Neural cell (in vitro differentiated cells): Measurements from ENCODE around the gene LDLRAD4. TPM values are rescaled to one million over a fixed set of nuclear protein-coding genes. Genes with fewer than 3 reads are reported as not detected.
A peak's percentile ranks its signal among the peaks of the same experiment; 100 is the strongest.

Source experiments
- H2AFZ ChIP-seq: fragments of 200-600, 300-800 bp; sonication (generic), shearing (Covaris generic); 2 replicates; pipeline ENCODE4 v1.6.0; 2014; ENCODE audit warnings: low read depth, mild to moderate bottlenecking, antibody characterized with exemption, low read length, moderate library complexity
- H3F3A ChIP-seq: fragments of 200-600 bp; shearing (Covaris generic); 2 replicates; pipeline ENCODE4 v1.6.1; 2016; ENCODE audit warnings: mild to moderate bottlenecking, moderate library complexity, mixed read lengths, antibody characterized with exemption, low read length; ENCODE audit not compliant: insufficient read depth, poor library complexity, severe bottlenecking
- H3K27ac ChIP-seq: fragments of 200-600, 300-800 bp; sonication (generic), shearing (Covaris generic); 2 replicates; pipeline ENCODE4 v1.5.1; 2014; ENCODE audit warnings: mild to moderate bottlenecking, low read length, moderate library complexity
- H3K27me3 ChIP-seq: fragments of 300-800, 200-600 bp; sonication (generic), shearing (Covaris generic); 2 replicates; pipeline ENCODE4 v1.6.0; 2014; ENCODE audit warnings: mild to moderate bottlenecking, low read depth, low read length, moderate library complexity; ENCODE audit not compliant: insufficient read depth
- H3K36me3 ChIP-seq: fragments of 300-800, 200-600 bp; sonication (generic), shearing (Covaris generic); 2 replicates; pipeline ENCODE4 v1.5.1; 2014; ENCODE audit warnings: mild to moderate bottlenecking, antibody characterized with exemption, low read length, moderate library complexity; ENCODE audit not compliant: insufficient read depth
- H3K4me2 ChIP-seq: fragments of 300-800, 200-600 bp; sonication (generic), shearing (Covaris generic); 2 replicates; pipeline ENCODE4 v1.6.0; 2014; ENCODE audit warnings: mild to moderate bottlenecking, low read length
- H3K4me3 ChIP-seq: fragments of 300-800, 200-600 bp; sonication (generic), shearing (Covaris generic); 2 replicates; pipeline ENCODE4 v1.5.1; 2014; ENCODE audit warnings: mild to moderate bottlenecking, low read length, moderate library complexity
- H3K79me2 ChIP-seq: fragments of 200-600 bp; shearing (Covaris generic); replicated peaks from 2 replicates; pipeline ENCODE4 v1.6.0; 2014; ENCODE audit warnings: mild to moderate bottlenecking, low read length, moderate library complexity; ENCODE audit not compliant: insufficient read depth
- H3K9ac ChIP-seq: fragments of 300-800, 200-600 bp; sonication (generic), shearing (Covaris generic); 2 replicates; pipeline ENCODE4 v1.6.1; 2016; ENCODE audit warnings: mild to moderate bottlenecking, low read length, mixed read lengths
- H3K9me2 ChIP-seq: fragments of 200-600 bp; shearing (Covaris generic); 2 replicates; pipeline ENCODE4 v1.6.1; 2016; ENCODE audit warnings: mild to moderate bottlenecking, low read length, mixed read lengths; ENCODE audit not compliant: insufficient read depth
- H3K9me3 ChIP-seq: fragments of 200-600, 300-800 bp; sonication (generic), shearing (Covaris generic); 2 replicates; pipeline ENCODE4 v1.6.1; 2016; ENCODE audit warnings: mild to moderate bottlenecking, mixed run types, low read length, moderate library complexity, mixed read lengths
- H4K20me1 ChIP-seq: fragments of 200-600 bp; shearing (Covaris generic); 2 replicates; pipeline ENCODE4 v1.6.1; 2016; ENCODE audit warnings: mild to moderate bottlenecking, mixed run types; ENCODE audit not compliant: insufficient read depth
- EP300 ChIP-seq: fragments of 450-650 bp; conservative IDR thresholded peaks from 2 replicates; pipeline ENCODE4 v1.6.1; 2014; ENCODE audit warnings: antibody characterized with exemption, mild to moderate bottlenecking, moderate library complexity; ENCODE audit not compliant: poor library complexity, severe bottlenecking
- EZH2 ChIP-seq: fragments of 200-600, 300-800 bp; shearing (Covaris generic), sonication (generic); IDR thresholded peaks from 2 replicates; pipeline ENCODE4 v1.6.1; 2014; ENCODE audit warnings: antibody characterized with exemption, low read length, borderline replicate concordance, mild to moderate bottlenecking; ENCODE audit not compliant: insufficient read depth, poor library complexity, severe bottlenecking
- MXI1 ChIP-seq: fragments of 450-650 bp; conservative IDR thresholded peaks from 2 replicates; pipeline ENCODE4 v1.6.1; 2014; ENCODE audit warnings: antibody characterized with exemption, mild to moderate bottlenecking; ENCODE audit not compliant: poor library complexity, severe bottlenecking
- POLR2AphosphoS5 ChIP-seq: IDR thresholded peaks from 2 replicates; pipeline ENCODE4 v1.6.1; 2012
- RAD21 ChIP-seq: fragments of 450-650 bp; conservative IDR thresholded peaks from 2 replicates; pipeline ENCODE4 v1.6.1; 2014; ENCODE audit warnings: antibody characterized with exemption, mild to moderate bottlenecking, moderate library complexity
- SMC3 ChIP-seq: fragments of 450-650 bp; conservative IDR thresholded peaks from 2 replicates; pipeline ENCODE4 v1.6.1; 2014; ENCODE audit warnings: antibody characterized with exemption, mild to moderate bottlenecking, moderate library complexity; ENCODE audit not compliant: poor library complexity
- TAF1 ChIP-seq: IDR thresholded peaks from 2 replicates; pipeline ENCODE4 v1.6.1; 2012; ENCODE audit warnings: low read depth
- polyA plus RNA-seq: library from polyadenylated mRNA; depleted of rRNA; stranded (reverse); fragments of >200 nt; gene quantifications from 2 replicates; pipeline ENCODE4 v1.2.3, GENCODE V29; 2014
- TF ChIP-seq, protein P1 (sequence below): fragments of 450-650 bp; IDR thresholded peaks from 2 replicates; pipeline ENCODE4 v1.5.1; 2014; ENCODE audit warnings: antibody characterized with exemption, mild to moderate bottlenecking, moderate library complexity; ENCODE audit not compliant: poor library complexity, severe bottlenecking
- TF ChIP-seq, protein P2 (sequence below): IDR thresholded peaks from 2 replicates; pipeline ENCODE4 v1.6.1; 2012; ENCODE audit warnings: borderline replicate concordance

Gene LDLRAD4
- polyA plus RNA-seq, 1 donor from 2014 or later = 3.7 TPM

GRCh38 chr18:13446024-13446423 is 227.5 kb downstream of the LDLRAD4 start:
- Histone ChIP-seq H3K27me3 (no peaks in the 10 kb centered on the region), H3K79me2 (no peaks in the 10 kb centered on the region), H3K9me2 (no peaks in the 10 kb centered on the region), H3K36me3 (no peaks in the 10 kb centered on the region), H4K20me1 (no peaks in the 10 kb centered on the region), H3F3A (peaks cover 3% of the 10 kb centered on the region), H3K9ac (no peak overlapping the region), H2AFZ (no peak overlapping the region), H3K4me3 (no peak overlapping the region), H3K9me3 (no peaks in the 10 kb centered on the region), H3K4me2 (no peak overlapping the region), H3K27ac (no peak overlapping the region)
- no peak for TF ChIP-seq TAF1
- TF ChIP-seq, protein P1, sequence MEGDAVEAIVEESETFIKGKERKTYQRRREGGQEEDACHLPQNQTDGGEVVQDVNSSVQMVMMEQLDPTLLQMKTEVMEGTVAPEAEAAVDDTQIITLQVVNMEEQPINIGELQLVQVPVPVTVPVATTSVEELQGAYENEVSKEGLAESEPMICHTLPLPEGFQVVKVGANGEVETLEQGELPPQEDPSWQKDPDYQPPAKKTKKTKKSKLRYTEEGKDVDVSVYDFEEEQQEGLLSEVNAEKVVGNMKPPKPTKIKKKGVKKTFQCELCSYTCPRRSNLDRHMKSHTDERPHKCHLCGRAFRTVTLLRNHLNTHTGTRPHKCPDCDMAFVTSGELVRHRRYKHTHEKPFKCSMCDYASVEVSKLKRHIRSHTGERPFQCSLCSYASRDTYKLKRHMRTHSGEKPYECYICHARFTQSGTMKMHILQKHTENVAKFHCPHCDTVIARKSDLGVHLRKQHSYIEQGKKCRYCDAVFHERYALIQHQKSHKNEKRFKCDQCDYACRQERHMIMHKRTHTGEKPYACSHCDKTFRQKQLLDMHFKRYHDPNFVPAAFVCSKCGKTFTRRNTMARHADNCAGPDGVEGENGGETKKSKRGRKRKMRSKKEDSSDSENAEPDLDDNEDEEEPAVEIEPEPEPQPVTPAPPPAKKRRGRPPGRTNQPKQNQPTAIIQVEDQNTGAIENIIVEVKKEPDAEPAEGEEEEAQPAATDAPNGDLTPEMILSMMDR = no peak
- TF ChIP-seq MXI1 = no peak
- TF ChIP-seq SMC3 = no peak

DNA sequence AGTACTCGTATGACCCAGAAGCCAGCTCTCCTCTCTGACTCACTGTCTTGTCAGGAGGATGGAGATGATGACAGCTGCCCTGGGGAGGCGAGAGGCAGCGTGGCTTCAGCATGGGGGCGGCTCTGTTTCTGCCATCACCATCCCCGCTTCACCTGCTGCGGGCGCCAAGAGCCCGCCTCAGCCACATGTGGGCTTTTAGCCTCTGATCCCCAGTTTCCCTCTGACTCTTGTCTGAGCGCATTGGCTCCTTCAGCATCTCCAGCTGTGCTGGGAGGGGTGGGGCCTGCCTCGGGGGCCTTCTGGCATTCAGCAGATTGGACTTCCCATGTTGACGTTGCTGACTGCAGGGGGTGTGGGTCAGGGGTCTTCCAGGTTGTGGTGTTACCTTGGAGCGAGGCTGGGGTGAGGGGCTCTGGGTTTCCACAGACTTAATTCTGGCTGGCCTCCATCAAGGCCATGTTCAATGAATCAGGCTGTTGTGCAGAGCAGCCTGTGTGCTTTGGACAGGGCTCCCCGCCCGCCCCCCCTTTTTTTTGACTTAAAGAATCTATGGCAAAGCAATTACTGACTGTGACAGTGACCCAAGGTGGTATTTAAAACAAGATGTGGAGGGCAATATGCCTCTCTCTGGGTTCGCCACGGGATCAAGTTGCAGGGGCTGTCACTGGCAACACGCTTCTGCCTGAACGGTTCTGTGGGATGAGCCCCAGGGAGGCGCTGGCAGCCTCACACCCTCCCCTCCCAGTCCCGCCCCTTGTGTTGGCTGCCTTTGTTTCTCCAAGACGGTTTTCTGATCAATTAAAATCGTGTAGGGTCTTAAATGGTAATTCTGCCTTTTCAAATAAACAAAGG is 228.3 kb downstream of the LDLRAD4 start:
- Histone ChIP-seq H3K9ac (peak overlapping the region; percentile 34), H3K9me3 (no peaks in the 10 kb centered on the region), H3K4me2 (peak overlapping the region; percentile 80), H3K36me3 (no peaks in the 10 kb centered on the region), H3K4me3 (peak overlapping the region; percentile 54), H3F3A (peaks cover 3% of the 10 kb centered on the region), H3K27me3 (no peaks in the 10 kb centered on the region), H3K27ac (peak overlapping the region; percentile 60), H3K79me2 (no peaks in the 10 kb centered on the region), H2AFZ (no peak overlapping the region), H3K9me2 (no peaks in the 10 kb centered on the region), H4K20me1 (no peaks in the 10 kb centered on the region)
- TF ChIP-seq, protein P1 = no peak
- TF ChIP-seq, protein P2, sequence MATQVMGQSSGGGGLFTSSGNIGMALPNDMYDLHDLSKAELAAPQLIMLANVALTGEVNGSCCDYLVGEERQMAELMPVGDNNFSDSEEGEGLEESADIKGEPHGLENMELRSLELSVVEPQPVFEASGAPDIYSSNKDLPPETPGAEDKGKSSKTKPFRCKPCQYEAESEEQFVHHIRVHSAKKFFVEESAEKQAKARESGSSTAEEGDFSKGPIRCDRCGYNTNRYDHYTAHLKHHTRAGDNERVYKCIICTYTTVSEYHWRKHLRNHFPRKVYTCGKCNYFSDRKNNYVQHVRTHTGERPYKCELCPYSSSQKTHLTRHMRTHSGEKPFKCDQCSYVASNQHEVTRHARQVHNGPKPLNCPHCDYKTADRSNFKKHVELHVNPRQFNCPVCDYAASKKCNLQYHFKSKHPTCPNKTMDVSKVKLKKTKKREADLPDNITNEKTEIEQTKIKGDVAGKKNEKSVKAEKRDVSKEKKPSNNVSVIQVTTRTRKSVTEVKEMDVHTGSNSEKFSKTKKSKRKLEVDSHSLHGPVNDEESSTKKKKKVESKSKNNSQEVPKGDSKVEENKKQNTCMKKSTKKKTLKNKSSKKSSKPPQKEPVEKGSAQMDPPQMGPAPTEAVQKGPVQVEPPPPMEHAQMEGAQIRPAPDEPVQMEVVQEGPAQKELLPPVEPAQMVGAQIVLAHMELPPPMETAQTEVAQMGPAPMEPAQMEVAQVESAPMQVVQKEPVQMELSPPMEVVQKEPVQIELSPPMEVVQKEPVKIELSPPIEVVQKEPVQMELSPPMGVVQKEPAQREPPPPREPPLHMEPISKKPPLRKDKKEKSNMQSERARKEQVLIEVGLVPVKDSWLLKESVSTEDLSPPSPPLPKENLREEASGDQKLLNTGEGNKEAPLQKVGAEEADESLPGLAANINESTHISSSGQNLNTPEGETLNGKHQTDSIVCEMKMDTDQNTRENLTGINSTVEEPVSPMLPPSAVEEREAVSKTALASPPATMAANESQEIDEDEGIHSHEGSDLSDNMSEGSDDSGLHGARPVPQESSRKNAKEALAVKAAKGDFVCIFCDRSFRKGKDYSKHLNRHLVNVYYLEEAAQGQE = no peak
- no peak for TF ChIP-seq EP300
- TF ChIP-seq RAD21 = no peak
- TF ChIP-seq POLR2AphosphoS5 = no peak
- TF ChIP-seq TAF1 = no peak
- TF ChIP-seq SMC3 = no peak
- no peak for TF ChIP-seq EZH2
- no peak for TF ChIP-seq MXI1
